ENCODE data around the gene ABHD11.
"Not testable (repeated sequence)": the region's sequence is repeated elsewhere in the genome, so short reads cannot be mapped to it uniquely, and the experiment has no call there.

Gene ABHD11

DNA sequence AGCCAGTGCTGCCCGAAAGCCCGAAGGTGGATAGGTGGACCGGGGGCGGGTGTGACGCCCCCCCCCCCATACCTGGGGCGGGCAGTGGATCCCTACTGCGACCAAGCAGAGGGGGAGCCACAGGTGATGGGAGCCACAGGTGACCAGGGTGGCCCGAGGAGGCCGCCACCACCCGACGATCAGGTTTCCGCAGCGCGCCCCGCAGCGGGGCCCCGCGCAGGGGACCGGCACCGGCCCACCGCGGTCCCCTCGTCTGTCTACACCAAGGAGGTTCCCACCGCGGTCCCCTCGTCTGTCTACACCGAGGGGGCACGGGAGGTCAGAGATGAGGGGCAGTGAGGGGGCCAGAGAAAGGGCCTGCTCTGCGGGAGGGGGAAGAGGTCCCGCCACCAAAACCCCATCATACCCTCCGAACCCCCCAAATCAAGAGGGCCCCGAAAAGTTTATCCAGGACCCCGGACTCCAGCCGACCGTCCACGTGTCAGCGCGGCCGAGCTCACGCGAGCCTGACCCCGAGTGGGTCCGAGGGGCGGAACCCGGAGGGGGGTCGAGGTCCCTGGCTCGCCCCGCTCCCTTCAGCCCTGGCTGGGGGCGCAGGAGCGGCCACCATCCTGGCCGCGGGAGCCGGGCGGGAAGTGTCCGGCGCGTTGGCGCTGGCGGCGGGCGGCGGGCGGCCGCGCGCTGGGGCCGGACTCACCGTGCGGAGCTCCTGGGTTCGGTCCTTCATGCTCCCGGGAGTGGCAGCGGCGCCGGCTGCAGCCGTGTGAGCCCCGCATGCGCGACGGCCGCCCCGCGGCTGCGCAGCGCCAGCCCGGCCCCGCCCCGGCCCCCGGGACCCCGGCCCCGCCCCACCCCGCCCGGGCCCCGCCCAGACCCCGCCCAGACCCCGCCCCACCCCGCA lies 19.4 kb downstream of the ABHD11 start, which contains the start of gene STX1A:
Gene STX1A (minus strand): TSS at position 765 of the 901 bp plus-strand sequence. CDS start 38 bp downstream, at position 727.
- peak in 1 of 2 experiments; percentile 58 for DNase-seq (ENCODE audit: low read depth in 2 of 2)

DNA sequence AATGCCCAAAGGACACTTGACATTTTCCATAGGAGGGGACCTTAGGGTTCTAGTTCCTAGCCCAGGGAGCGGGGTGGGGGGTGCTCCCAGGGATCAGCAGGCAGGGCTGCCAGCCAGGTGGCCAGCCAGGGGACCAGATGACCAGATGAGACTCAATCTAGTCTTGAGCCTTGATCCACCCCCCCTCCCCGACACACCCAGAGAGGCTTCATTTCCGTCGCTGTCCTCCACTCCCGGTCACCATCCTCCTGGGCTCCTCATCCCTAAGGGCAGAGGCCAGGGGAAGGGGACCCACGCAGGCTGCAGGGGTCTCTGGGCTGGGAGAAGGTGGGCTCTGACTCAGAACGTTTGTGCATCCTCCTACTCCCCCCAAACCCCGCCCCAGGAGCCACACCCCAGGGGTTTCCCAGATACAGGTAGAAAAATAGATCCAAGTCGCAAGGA lies 20.1 kb downstream of the ABHD11 start:
- no peak for DNase-seq (ENCODE audit: low read depth in 2 of 2)

DNA sequence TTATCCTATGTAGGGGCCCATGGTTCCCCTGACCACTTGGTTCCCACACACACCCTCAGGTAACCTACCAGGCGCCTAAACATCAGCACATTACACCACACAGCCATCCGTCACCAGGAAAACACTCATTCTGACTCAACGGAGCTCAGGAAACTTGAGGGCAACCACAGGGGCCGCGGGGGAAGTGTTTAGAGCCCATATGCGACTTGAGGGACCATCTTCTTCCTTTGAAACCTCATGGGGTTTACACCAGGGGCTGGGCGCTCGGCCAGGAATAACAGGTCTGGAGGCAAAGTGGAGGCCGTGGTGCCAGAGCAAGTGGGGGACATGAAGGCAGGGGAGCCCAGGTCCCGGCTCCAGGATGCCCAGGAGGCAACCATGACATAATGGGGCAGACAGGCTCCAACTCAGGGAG lies 20.6 kb downstream of the ABHD11 start:
- peak; percentile 67 to 80 for DNase-seq (ENCODE audit: low read depth in 2 of 2)

DNA sequence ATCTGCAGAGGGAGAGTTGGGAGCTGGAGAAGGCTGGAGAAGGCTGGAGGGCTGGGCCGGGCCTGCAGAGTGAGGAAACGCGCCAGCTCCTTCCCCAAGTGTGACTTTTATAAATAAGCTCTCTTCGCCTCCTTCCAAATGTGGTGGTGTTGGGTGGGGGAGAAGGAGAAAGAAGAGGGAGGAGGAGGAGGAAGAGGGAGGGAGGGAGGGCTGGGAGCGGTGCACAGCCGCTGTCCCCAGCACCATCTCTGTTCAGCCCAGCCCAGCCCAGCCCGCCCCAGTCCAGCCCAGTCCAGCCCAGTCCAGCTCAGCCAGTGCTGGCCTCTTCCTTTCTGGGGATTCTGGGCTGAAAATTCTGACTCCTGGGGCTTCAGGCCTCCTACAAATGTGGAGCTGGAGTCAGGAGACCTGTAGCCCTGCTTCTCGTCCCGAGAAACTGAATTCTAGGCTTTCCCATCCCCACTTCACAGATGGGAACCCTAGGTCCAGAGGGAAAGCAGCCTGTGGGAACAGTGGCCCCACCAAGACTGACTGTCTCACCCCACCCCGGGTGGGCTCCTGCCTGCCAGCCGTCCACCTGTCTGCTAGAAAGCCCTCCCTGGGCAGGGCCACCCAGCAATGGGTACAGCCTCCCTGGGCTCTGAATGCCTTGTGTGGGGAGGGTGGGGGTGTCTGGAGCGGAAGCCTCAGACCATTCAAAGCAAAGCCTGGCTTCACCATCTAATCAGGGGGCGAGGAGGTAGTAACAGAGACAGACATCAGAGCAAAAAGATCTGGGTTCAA lies 21.4 kb downstream of the ABHD11 start:
- no peak for DNase-seq (ENCODE audit: low read depth in 2 of 2)

DNA sequence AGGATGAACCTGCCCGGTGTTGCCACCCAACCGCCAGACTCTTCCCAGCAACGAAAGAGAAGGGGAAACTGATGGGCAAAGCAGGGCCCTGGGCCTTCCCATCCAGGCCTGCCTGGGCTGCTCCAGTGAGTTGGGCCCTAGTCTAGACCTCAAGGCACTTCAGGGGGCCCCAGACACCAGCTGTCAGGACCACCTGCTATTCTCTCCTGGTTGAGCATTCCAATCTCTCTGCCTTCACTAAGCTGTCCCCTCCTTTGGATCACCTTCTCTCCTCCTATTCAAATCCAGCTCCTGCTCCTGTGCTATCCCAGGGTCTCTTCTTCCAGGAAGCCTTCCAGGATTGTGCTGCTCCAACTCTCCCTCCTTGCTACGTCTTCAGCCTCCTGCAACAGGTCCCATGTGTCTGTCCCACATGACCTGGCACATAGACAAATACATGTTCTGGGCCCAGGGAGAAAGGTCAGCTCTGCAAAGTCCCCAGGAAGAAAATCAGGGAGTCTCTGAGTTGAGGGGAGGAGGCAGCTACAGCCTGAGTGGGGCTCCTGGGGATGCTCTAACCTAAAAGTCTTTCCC lies 22.2 kb downstream of the ABHD11 start:
- DNase-seq (ENCODE audit: low read depth in 2 of 2) = no peak

DNA sequence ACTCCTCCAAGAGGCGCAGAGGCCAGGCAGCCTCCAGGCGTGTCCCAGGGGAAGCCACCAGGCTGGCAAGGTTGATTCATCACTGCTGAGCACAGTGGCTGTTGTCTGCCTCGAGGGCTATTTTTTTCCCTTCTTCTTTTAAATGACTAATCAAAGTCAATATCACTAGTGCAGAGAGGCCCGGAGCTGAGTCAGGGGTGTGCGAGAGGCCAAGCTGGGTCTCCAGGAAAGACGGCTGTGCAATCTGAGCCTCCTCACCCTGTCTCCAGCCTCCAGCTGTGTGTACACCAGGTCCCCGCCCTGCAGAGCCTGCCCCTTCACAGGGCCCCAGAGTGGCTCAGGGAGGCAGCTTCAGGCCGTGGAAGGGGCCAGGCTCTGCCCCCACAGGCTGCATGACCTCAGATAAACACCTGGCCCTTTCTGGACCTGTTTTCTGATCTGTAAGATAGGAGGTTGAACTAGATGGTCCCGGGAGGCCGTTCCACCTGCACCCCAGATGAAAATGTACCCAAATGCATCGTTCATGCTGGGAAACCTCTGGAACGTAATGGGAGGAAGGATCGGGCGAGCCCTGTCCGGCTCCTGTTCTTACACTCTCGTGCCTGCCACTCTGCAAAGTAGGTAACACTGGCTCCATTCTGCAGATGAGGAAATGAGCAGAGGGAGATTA lies 22.8 kb downstream of the ABHD11 start:
- peak in 1 of 2 experiments; percentile 65 for DNase-seq (ENCODE audit: low read depth in 2 of 2)

DNA sequence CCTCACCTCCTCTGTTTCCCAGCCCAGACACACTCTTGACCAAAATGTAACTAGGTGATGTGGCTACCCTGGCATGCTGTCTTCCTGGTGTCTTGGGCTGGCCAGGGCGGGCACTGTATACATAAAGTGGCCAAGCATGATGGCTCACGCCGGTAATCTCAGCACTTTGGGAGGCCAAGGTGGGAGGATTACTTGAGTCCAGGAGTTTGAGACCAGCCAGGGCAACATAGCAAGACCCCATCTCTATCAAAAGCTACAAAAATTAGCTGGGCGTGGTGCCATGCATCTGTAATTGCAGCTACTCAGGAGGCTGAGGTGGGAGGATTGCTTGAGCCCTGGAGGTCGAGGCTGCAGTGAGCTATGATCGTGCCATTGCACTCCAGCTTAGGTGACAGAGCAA lies 25.3 kb downstream of the ABHD11 start:
- DNase-seq (ENCODE audit: low read depth in 2 of 2) = not testable (repeated sequence)

DNA sequence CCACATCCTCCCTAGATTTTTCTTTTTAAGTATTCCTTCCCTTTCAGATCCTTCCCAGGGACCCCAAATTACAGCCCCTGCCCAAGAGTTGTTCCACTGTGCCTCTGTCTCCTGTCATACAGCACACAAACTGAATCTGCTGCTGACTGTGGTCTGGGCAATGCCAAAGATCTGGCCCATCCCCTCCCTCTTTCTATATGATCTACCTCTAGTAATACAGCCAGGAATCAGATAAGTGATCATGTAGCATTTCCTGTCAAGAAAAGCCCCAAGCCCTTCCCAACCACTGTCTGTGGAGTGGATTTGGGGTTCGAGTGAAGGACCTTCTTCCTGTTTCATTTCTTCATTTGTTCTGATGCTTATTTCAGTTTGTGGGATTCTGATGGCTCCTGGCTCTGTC lies 25.8 kb downstream of the ABHD11 start:
- no peak for DNase-seq (ENCODE audit: low read depth in 2 of 2)

DNA sequence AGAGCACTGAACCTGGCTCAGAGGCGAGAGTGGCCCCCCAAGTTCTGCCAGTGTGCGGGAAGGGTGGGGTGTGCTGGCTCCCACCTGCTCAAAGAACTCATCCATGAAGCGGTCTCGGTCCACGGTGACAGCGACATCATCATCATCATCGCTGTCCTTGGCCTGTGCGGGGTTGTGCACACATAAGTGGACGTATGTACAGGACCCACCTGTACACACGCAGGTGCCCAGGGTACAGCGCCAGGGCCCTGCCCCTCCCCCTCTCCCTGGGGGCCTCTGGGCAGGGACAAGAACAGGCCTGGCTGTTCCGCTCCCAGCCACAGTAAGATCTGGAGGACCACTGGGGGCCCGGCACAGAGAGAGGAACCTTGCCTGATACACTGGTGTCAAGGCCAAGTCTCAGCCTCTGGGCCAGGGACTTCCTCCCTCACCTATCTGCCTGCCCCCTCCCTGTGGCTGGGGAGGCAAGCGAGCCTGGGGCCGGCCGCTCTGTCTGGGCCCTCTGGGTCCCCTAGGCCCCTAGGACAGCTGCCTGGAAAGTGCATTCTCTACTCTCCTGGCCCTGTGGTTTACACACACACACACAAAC lies 29.5 kb downstream of the ABHD11 start:
- DNase-seq (ENCODE audit: low read depth in 2 of 2) = no peak

DNA sequence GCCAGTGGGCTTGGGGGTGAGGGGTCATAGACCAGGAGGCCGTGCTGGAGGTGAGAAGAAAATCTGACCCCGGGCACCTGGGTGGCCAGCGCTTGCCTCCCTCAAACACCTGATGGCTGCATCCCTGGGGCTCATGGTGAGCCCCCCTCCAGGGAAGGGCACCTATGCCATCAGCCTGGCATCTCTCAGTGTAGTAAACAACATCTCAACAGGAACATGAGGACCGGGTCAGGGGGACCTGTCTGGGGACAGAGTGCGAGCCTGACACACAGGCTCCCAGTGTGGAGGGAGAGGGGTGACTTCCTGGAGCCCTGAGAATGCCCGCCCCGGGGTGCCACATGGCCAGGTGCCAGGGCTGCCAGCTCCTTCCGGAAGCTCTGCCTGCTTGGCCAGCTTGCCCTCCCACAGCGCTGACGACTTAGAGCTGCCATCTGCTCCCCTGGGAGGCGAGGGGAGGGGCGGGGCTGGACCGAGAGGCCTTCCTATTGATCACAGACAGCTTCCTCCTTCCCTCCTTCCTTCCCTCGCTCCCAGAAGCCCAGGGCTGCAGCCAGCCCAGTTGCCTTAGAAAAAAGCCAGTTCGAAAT lies 31.5 kb downstream of the ABHD11 start:
- no peak for DNase-seq (ENCODE audit: low read depth in 2 of 2)

DNA sequence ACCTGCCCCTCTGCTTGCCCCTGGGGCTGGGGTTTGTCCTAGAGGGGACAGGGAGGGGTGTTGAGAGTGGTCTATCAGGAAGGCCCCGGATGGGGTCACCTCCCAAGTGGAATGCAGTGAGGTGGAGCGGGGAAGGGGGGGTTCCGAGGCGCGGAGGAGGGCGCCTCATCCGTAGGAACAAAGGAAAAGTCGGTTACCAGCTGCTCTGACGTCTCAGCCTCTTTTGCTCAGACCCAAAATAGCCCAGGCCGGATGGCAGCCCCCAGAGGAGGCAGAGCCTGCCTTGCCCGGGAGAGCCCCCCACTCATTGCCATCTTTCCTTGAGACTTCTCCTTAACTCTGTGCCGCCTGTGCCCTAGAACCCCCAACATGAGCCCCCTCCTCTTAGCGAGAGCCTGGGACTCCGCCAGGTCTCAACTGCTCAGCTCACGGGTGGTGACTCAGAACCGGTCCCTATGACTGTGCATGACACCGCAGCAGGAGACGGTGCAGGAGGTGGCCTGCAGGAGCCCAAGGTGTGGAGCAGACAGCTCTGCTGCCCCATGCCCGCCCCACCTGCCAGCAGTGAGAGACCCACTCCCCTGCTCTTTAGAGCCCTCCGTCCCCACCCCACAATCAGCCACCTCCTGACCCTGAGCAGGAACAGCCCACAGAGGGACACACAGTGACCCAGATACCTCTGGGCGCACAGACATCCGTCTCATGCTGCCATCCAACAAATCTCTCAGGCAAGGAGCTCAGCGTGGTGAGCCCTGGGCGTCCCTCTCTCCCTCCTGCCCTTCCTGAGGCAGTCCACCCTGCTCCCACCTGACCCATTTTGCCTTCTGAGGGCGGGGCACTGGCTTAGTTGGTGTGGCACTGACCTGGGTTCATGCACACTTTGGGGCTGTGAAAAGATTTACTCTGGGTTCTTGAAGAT lies 32.2 kb downstream of the ABHD11 start:
- DNase-seq (ENCODE audit: low read depth in 2 of 2) = peak in 1 of 2 experiments; percentile 31

DNA sequence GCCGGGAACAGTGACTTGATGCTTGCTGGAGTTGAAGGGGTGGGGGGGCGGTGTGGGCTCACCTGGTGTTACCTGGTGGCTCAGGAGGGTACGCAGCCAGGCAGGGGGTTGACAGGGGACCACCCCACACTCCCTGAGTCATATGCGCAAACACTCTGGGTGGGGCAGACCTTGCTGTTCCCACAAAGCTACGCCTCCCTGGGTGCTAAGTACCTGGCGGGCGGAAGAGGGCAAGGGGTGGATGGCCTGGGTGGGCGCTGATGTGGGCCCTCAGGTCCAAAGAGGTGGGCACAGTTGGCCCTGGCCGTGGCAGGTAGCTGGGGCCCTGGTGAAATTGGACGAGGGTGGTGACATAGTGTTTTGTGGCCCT lies 33.1 kb downstream of the ABHD11 start:
- no peak for DNase-seq (ENCODE audit: low read depth in 2 of 2)

DNA sequence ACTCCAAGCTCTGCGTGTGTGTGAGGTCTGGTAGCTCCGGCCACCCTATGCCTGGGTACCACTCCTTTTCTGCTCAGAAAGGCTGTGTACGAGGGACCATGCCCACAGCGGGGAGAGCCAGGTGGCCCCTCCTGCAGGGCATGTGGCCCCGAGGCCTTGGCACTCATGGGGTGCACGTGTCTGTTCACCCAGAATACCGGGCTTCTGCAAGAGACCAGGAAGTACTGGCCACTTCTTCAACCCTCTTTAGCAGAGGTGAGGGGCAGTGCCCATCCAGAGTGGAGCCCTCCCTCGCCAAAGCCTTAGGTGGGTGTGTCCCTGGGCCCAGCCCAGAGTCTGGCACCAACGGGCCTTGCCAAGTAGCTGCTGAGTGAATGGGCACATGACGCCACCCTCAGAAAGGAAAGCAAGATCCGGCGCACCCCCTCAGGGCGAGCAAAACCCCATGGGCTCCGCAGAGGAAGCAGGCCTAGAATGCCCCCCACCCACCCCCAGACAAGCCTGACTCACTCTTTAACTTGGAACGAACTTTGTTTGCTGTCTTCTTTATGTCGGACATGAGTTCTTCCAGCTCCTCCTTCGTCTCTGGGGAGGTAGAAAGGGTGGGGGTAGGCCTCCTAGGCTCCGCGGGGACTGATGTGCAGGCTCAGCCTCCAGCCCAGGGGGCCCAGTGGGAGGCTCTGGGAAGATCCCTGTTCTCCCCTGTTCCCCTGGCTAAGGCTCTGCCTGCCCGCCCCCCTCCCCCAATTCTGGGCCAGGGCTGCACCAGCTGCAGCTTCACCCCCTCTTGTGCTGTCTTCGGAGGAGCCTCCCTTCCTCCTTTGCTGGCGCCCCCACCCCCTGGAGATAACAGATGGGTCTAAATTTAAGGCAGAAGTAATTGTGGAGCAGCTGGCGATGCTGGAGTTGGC lies 33.7 kb downstream of the ABHD11 start:
- no peak for DNase-seq (ENCODE audit: low read depth in 2 of 2)

DNA sequence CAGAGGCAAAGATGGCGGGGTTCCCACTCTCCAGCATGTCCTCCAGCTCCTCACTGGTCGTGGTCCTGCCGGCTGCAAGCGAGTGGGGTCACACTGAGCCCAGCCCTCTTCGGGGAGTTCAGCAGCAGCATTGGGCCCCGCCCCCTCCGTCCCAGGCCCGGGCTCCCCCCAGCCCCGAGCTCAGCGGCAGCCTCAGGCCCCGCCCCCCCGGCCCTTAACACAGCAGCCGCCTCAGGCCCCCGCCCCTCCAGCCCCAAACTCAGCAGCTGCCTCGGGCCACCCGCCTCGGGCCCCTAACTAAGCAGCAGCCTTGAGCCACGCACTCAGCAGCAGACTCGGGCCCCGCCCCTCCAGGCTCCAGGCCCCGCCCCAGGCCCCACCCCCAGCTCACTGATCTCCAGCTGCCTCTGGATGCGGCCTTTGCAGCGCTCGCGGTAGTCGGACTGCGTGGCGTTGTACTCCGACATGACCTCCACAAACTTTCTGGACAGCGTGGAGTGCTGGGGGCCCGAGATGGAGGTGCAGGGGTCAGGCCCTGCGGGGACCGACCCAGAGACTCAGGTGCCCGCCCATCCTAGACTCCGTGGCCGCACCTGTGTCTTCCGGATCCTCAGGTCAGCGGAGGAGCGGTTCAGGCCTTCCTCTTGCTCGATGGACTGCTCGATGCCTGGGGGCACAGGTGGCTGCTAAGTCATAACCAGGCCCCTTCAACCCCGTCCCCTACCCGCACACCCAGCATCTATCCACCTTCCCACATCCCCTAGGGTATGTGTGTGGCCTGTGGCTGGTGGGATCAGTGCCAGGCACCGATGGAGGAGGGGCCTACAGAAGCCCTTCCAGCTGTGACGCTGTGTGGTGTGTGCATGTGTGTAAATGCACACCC lies 34.6 kb downstream of the ABHD11 start:
- no peak for DNase-seq (ENCODE audit: low read depth in 2 of 2)

DNA sequence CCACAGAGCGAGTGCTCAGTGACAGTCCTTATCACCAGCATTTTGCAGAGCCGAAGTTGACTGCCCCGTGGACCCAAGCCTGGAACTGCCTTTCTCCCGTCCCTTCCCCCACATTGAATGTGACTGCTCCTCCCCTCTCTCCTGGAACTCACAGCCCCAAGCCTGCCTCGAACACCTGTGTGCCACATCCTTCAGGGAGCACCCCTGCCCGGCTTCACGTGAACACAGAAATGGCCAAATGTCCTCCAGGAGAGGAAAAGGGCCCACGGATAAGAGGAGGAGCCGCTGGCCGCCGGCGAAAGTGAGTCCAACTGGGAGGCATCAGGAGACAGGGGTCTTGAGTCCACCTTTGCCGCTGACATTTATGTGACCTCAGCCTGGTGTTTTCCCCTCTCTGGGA lies 35.4 kb downstream of the ABHD11 start:
- DNase-seq (ENCODE audit: low read depth in 2 of 2) = no peak

DNA sequence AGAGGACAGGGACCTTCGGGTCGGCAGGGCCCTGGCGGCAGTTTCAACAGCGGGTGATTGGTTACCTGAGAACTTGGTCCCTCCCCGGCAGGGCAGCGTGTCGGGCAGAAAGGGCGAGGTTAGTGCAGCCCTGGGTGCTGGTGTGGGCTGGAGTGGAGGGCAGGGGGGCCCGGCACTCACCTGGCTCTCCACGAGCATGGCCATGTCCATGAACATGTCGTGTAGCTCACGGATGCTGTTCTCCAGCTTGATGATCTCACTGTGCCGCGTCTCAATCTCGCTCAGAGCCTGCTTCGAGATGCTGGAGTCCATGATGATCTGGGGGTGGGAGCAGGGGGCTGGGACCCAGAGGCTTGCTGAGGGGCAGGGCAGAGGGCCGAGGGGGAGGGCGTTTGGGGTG lies 35.9 kb downstream of the ABHD11 start:
- no peak for DNase-seq (ENCODE audit: low read depth in 2 of 2)

DNA sequence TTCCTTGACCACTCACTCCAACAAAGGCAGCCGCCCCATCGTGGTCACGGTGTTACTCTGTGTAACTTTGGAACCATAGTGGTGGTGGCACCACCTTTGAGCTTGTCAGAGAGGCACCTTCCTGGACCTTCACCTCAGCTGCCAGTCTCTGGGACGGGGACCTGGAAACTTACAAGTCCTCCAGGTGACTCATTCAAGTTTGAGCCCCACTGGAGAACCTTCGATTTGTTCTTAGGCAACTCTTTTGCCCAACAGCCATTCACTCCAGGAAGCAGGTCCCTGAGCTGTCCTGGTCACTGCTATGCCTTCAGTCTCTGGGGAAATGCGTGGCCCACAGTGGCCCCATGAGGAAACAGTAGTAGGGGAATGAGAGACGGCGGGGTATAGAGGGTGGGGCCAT lies 36.4 kb downstream of the ABHD11 start:
- no peak for DNase-seq (ENCODE audit: low read depth in 2 of 2)

Data from stimulated activated CD4-positive, alpha-beta T cell treated with anti-CD3 and anti-CD28 coated beads, Interleukin-12 subunit alpha, Interleukin-12 subunit beta, amount 100 ng/mL, for 24 hours (primary cell).